SK-N-SH (cell line): ENCODE measurements around the gene DPP10. TPM values are rescaled to one million over a fixed set of nuclear protein-coding genes. Genes with fewer than 3 reads are reported as not detected.

Source experiments
- CTCF ChIA-PET: fragments of 300-600, 350-600 bp; formaldehyde crosslinking; extraction: SDS; loops from one replicate; lab custom pipeline; 2021; lab: Yijun Ruan, JAX
- POLR2A ChIA-PET: fragments of 350-600 bp; sonication (Branson Sonifier 250); formaldehyde crosslinking; extraction: SDS; loops from one replicate; lab custom pipeline; 2020; ENCODE audit warnings: antibody characterized with exemption, inconsistent platforms; lab: Yijun Ruan, JAX
- DNase-seq: peaks from one replicate; pipeline ENCODE4 v3.0.0; 2012
- H2AFZ ChIP-seq: fragments of 200-600 bp; sonication (generic); 2 replicates; pipeline ENCODE4 v1.8.1; 2016; ENCODE audit warnings: antibody characterized with exemption, mild to moderate bottlenecking, low read depth
- H3F3A ChIP-seq: fragments of 200-600 bp; sonication (generic); replicated peaks from 2 replicates; pipeline ENCODE3; 2016; ENCODE audit warnings: antibody characterized with exemption, mild to moderate bottlenecking; ENCODE audit not compliant: insufficient read depth
- H3K27ac ChIP-seq, 2 experiments: fragments of 200-500 bp in 1 of 2; fragments of 200-600 bp in 1 of 2; sonication (Bioruptor generic) in 1 of 2; sonication (generic), shearing (Covaris generic) in 1 of 2; 2 replicates each; pipeline versions ENCODE4 v1.5.1 to v1.6.1; 2014 to 2016; ENCODE audit warnings: low read depth in 2 of 2, inconsistent platforms in 1 of 2, low read length in 1 of 2, mild to moderate bottlenecking in 1 of 2, mixed read lengths in 1 of 2
- H3K27me3 ChIP-seq: fragments of 200-600 bp; sonication (generic), shearing (Covaris generic); 2 replicates; pipeline ENCODE4 v1.6.1; 2016; ENCODE audit warnings: mixed run types; ENCODE audit not compliant: insufficient read depth
- H3K36me3 ChIP-seq, 2 experiments: fragments of 200-500 bp in 1 of 2; fragments of 200-600 bp in 1 of 2; sonication (Bioruptor generic) in 1 of 2; sonication (generic) in 1 of 2; replicated peaks in 1 of 2; 2 replicates each; pipeline versions ENCODE3 to v1.5.1; 2014 to 2016; ENCODE audit warnings: low read length in 1 of 2, mild to moderate bottlenecking in 1 of 2; ENCODE audit not compliant: insufficient read depth in 2 of 2, control insufficient read depth in 1 of 2
- H3K4me1 ChIP-seq, 2 experiments: fragments of 200-500 bp in 1 of 2; fragments of 200-600 bp in 1 of 2; sonication (Bioruptor generic) in 1 of 2; sonication (generic), shearing (Covaris generic) in 1 of 2; 2 replicates each; pipeline versions ENCODE4 v1.5.1 to v1.6.1; 2014 to 2016; ENCODE audit warnings: low read depth in 1 of 2, low read length in 1 of 2, mixed run types in 1 of 2; ENCODE audit not compliant: insufficient read depth in 2 of 2, control insufficient read depth in 1 of 2
- H3K4me2 ChIP-seq: fragments of 200-600 bp; sonication (generic), shearing (Covaris generic); 2 replicates; pipeline ENCODE4 v1.6.1; 2017; ENCODE audit warnings: mixed run types
- H3K4me3 ChIP-seq, 2 experiments: fragments of 200-500 bp in 1 of 2; fragments of 200-600 bp in 1 of 2; sonication (Bioruptor generic) in 1 of 2; sonication (generic), shearing (Covaris generic) in 1 of 2; 2 replicates each; pipeline versions ENCODE4 v1.5.1 to v1.8.1; 2014 to 2016; ENCODE audit warnings: low read depth in 2 of 2, inconsistent platforms in 1 of 2, low read length in 1 of 2, mild to moderate bottlenecking in 1 of 2, mixed read lengths in 1 of 2, moderate library complexity in 1 of 2
- H3K79me2 ChIP-seq: fragments of 200-600 bp; sonication (generic); 2 replicates; pipeline ENCODE4 v1.8.1; 2017; ENCODE audit warnings: mild to moderate bottlenecking; ENCODE audit not compliant: insufficient read depth
- H3K9ac ChIP-seq: fragments of 200-600 bp; sonication (generic); 2 replicates; pipeline ENCODE4 v1.6.1; 2017; ENCODE audit warnings: mixed run types
- H3K9me2 ChIP-seq: fragments of 200-600 bp; sonication (generic); 2 replicates; pipeline ENCODE4 v1.6.1; 2017; ENCODE audit warnings: mixed run types
- H3K9me3 ChIP-seq: fragments of 200-600 bp; sonication (generic); 2 replicates; pipeline ENCODE4 v1.6.1; 2017; ENCODE audit warnings: mixed run types, mild to moderate bottlenecking, moderate library complexity
- H4K20me1 ChIP-seq: fragments of 200-600 bp; sonication (generic); 2 replicates; pipeline ENCODE4 v1.6.1; 2017; ENCODE audit warnings: mild to moderate bottlenecking, mixed run types; ENCODE audit not compliant: insufficient read depth
- CHD2 ChIP-seq: fragments of 150-350 bp; IDR thresholded peaks from 2 replicates; pipeline ENCODE4 v1.6.1; 2018; ENCODE audit warnings: low read length; ENCODE audit not compliant: partially characterized antibody
- EZH2phosphoT487 ChIP-seq: fragments of 200-600 bp; sonication (generic); IDR thresholded peaks from 2 replicates; pipeline ENCODE4 v1.6.1; 2017; ENCODE audit warnings: low read depth, mixed run types, mild to moderate bottlenecking, antibody characterized with exemption, moderate library complexity, borderline replicate concordance
- JUND ChIP-seq: IDR thresholded peaks from 2 replicates; pipeline ENCODE4 v1.4.0; 2012
- MEF2A ChIP-seq: IDR thresholded peaks from 2 replicates; pipeline ENCODE4 v1.4.0; 2012; ENCODE audit warnings: low read depth, borderline replicate concordance
- MXI1 ChIP-seq: IDR thresholded peaks from 2 replicates; pipeline ENCODE4 v1.6.1; 2012; ENCODE audit warnings: mild to moderate bottlenecking, low read depth, low read length, improper control_type of control experiment
- REST ChIP-seq: IDR thresholded peaks from 2 replicates; pipeline ENCODE4 v1.6.1; 2012; ENCODE audit warnings: mild to moderate bottlenecking, low read depth, low read length, moderate library complexity
- TAF1 ChIP-seq: IDR thresholded peaks from 2 replicates; pipeline ENCODE4 v1.6.1; 2012; ENCODE audit warnings: low read depth, mild to moderate bottlenecking, low read length, moderate library complexity, borderline replicate concordance
- YY1 ChIP-seq: IDR thresholded peaks from 2 replicates; pipeline ENCODE4 v1.4.0; 2012; ENCODE audit warnings: low read depth, mild to moderate bottlenecking
- ZBTB33 ChIP-seq: IDR thresholded peaks from 2 replicates; pipeline ENCODE4 v1.4.0; 2012; ENCODE audit warnings: low read depth, borderline replicate concordance
- WGBS: methylation state at CpG from one replicate; pipeline ENCODE4 v1.1.6; 2017; ENCODE audit warnings: low lambda C conversion rate; 5-methylcytosine and 5-hydroxymethylcytosine counted together
- polyA plus RNA-seq, 3 experiments: library from polyadenylated mRNA; depleted of rRNA; stranded (reverse); fragments of >200 nt; gene quantifications; 2 replicates each; pipeline ENCODE4 v1.2.3, GENCODE V29; 2012
- TF ChIP-seq, protein P1 (sequence below): fragments of 150-350 bp; IDR thresholded peaks from 2 replicates; pipeline ENCODE4 v1.6.1; 2016; ENCODE audit warnings: mild to moderate bottlenecking, low read depth, low read length

Gene DPP10
- polyA plus RNA-seq, 1 of the 3 experiments (the other 2 are of a cell fraction): not detected

- no peaks in the 10 kb centered on the region for H3K4me1 ChIP-seq
- H3K4me2 ChIP-seq: no peak overlapping the region
- no peaks in the 10 kb centered on the region for H3F3A ChIP-seq
- no peak for DNase-seq
- H3K27me3 ChIP-seq: no peaks in the 10 kb centered on the region
- H4K20me1 ChIP-seq: no peaks in the 10 kb centered on the region
- TF ChIP-seq MXI1 (no peak), TAF1 (no peak), REST (no peak), EZH2phosphoT487 (no peak), MEF2A (no peak), JUND (no peak), YY1 (no peak), CHD2 (no peak)
- TF ChIP-seq, protein P1, sequence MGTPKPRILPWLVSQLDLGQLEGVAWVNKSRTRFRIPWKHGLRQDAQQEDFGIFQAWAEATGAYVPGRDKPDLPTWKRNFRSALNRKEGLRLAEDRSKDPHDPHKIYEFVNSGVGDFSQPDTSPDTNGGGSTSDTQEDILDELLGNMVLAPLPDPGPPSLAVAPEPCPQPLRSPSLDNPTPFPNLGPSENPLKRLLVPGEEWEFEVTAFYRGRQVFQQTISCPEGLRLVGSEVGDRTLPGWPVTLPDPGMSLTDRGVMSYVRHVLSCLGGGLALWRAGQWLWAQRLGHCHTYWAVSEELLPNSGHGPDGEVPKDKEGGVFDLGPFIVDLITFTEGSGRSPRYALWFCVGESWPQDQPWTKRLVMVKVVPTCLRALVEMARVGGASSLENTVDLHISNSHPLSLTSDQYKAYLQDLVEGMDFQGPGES: no peak
- H3K9ac ChIP-seq: no peak overlapping the region
- H3K79me2 ChIP-seq: no peaks in the 10 kb centered on the region
- 24% methylated on average over 3 of the region's 3 CpGs for WGBS
- no peaks in the 10 kb centered on the region for H3K36me3 ChIP-seq
- H3K27ac ChIP-seq: no peak overlapping the region
- H3K4me3 ChIP-seq: no peak overlapping the region
- no peaks in the 10 kb centered on the region; the same call in 1 of the 2 replicates for H3K9me3 ChIP-seq
- no peak overlapping the region for H2AFZ ChIP-seq
- POLR2A ChIA-PET: no interaction called here
- no peaks in the 10 kb centered on the region for H3K9me2 ChIP-seq
- CTCF ChIA-PET: no interaction called here
Observed at GRCh38 chr2:115842306-115842705, 1399.9 kb downstream of the DPP10 start.

DNA sequence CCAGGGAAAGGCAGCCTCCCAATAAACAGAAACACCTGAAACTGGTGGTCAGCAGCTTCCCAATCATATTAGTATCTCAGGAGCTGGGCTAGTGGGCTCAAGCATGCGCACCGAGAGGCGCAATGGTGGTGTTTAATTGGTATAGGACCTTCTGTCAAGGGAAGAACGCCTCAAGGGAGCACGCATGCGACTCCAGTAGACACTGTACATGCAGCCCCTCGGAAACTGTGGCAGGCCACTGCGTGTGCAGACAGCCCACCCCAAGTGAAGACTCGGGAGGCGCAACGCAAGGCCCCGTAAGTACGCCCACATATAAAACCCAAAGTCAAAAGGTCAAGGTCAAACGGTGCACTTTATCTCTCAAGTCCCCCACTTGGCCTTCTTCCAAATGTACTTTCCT, 1405.8 kb downstream of the DPP10 start:
- no peaks in the 10 kb centered on the region for H3K4me1 ChIP-seq
- no peaks in the 10 kb centered on the region for H3K36me3 ChIP-seq
- no peaks in the 10 kb centered on the region for H3K79me2 ChIP-seq
- no peak overlapping the region for H3K9ac ChIP-seq
- no peaks in the 10 kb centered on the region for H4K20me1 ChIP-seq
- H2AFZ ChIP-seq: no peak overlapping the region
- no peak for TF ChIP-seq ZBTB33
- H3K27me3 ChIP-seq: no peaks in the 10 kb centered on the region
- ChIA-PET POLR2A (no interaction called here), CTCF (no interaction called here)
- no peak for DNase-seq
- no peak overlapping the region for H3K27ac ChIP-seq
- WGBS: 75% methylated on average over 13 of the region's 14 CpGs
- H3K4me2 ChIP-seq: no peak overlapping the region
- no peaks in the 10 kb centered on the region for H3K9me2 ChIP-seq
- no peaks in the 10 kb centered on the region; the same call in 1 of the 2 replicates for H3K9me3 ChIP-seq
- H3K4me3 ChIP-seq: no peak overlapping the region
- no peaks in the 10 kb centered on the region for H3F3A ChIP-seq
